SW 1271 (cell line): Measurements from ENCODE around the gene SVEP1.
"Not testable (repeated sequence)": the region's sequence is repeated elsewhere in the genome, so short reads cannot be mapped to it uniquely, and the experiment has no call there.

Source experiments
- DNase-seq, 2 experiments: peaks; one replicate each; lab custom pipeline; 2025; lab: John Stamatoyannopoulos, UW

Gene SVEP1

GRCh38 chr9:110444911-110445310 lies 134.6 kb downstream of the SVEP1 start:
- DNase-seq: no peak

DNA sequence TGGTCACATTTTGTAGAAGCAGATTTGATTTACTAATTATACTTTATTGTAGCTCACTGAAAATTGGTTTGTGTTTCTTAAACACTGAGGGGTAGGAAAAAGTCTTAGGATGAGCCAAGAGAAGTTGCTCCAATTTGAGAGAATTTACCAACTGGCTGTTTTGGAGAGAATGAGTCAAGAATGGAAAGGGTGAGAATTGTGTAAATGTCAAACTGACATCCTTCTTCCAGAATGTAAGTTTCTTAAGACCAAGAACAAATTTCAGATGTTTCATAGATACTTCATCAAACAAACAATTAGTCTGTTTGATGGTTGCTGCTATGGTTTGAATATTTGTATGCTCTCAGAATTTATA lies 135.7 kb downstream of the SVEP1 start:
- no peak for DNase-seq

DNA sequence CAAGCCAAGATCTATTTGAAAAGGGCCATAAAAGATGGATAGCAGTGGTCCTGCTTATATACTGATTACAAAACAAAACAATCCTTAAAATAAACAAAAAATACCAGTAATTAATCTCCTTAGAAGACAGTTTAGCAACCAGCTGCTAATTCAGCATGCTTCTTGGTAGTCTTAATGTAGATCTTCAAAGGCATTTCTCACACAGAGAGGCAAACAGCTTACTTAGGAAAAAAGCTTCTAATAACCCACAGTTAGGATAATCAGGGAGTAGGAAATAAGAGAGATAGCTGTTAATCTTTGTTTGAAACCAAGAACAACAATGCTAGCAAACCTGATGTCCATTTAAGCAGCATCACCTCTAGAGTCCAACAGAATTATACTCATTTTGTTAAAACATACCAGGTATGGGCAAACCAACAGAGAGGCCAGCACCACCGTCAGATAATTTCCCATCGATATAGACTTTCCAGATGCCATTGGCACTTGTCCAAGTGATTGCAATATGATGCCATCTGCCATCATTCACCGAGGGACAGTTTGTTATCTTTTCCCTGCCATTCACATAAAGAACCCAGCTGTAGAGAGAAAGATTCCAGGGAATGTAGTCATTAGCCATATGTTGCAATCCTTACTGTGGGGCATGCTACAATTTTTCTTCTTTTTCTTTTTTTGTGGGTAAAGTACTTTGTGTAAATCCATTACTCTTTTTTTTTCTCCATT lies 136.2 kb downstream of the SVEP1 start:
- peak in 1 of 2 experiments; percentile 31 for DNase-seq

- DNase-seq: no peak
Measured at GRCh38 chr9:110440796-110441195, 138.7 kb downstream of the SVEP1 start.

DNA sequence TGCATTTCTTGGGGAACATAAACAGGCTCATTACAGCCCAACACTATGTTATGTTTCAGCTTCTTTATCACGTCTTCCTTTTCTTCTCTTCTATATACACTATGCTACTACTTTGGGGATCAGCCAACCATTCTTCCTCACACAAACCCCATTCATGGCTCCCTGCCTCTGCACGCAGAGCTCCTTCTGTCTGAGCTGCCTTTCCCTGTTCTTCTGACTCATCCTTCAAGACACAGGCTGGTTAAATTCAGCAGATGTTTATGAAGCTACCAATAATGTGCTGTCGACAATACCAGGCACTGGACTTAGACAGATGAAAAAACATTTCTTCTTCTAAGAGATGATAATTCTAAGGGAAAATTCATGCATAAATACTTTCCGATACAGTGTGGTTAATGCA lies 139.4 kb downstream of the SVEP1 start:
- no peak for DNase-seq

GRCh38 chr9:110432253-110432652 lies 147.3 kb downstream of the SVEP1 start:
- no peak for DNase-seq

- DNase-seq: no peak
Measured at GRCh38 chr9:110429453-110429852, 150.1 kb downstream of the SVEP1 start.

GRCh38 chr9:110427497-110428104 lies 151.9 kb downstream of the SVEP1 start:
- peak in 1 of 2 experiments; percentile 35 for DNase-seq

DNA sequence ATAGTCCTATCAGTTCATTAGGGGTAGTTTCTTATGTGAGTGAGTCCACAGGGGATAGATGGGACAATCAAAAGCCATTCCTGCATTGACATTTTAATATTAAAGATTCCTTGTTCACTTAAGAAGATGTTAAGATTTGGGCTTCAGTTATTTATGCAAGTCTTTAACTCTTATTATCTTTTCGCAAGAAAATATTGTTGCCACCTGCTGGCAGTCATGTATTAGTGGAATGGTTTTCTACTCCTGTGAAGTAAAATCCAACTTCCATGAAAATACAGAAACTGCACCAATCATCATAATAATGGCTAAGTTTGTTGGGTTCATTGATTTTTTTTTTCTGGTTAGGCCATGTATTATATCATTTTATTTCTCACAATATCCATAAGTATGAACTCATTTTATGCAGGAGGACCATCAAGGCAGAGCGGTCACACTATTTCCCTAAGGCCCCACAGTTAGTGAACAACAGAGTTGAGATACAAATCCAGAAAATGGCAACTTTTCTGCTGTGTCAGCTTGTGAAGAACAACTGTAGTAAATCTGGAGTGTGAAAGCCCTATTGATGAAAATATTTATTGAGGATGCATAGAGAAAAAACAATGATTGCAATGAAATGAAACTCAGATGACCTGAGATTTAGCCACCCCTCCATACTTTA lies 153.4 kb downstream of the SVEP1 start:
- DNase-seq: peak in 1 of 2 experiments; percentile 21

DNA sequence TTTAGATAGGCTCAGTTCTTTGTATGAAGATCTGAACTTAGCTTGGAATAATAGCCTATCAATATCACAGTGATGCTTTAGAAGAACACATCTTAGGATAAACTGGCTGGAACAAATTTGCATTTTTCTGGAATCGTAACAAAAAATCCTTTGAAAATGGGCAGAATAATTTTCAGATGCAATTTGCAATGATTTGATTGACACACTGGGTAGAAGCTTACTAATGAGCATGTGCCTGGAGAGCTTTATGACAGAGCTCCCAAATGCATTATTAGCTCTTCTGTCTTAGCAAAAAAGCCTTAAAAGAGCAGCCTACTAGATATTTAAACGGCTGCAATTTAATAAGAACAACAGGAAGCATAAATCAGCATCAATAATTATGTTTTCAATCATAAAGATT lies 165.1 kb downstream of the SVEP1 start:
- DNase-seq: no peak

DNA sequence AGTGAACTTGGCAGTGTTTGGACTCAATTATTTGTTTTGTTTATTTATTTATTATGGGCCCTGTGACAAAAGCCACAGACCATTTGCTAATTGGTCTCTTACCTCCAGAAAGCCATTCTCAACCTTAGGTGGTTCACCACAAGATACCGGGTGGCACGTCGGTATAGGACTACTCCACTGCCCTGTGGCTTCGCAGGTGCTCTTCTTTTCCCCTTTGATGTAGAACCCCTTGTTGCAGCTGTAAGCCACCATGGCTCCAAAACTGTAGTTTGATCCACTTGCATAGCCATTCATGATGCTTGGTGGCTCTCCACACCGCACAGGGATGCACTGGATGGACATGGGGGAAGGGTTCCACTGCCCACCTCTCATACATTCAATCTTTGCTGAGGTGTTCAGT lies 168.6 kb downstream of the SVEP1 start:
- no peak for DNase-seq

DNA sequence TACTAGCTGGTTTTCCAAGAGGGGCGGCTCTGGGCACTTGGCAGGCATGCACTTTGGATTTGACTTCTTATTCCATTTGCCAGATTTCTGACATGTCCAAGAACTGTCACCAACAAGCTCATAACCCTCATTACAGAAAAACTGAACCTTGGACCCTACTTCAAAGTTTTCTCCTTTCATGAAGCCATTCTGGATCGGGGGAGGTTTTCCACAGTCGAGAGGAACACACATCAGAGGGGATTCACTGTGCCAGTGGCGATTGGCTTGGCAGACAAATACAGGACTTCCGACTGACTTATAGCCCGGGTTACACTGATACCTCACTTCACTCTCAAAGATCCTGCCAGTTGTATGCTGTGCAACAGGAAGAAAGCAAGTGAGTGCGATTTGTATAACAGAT lies 170.9 kb downstream of the SVEP1 start:
- DNase-seq: no peak

DNA sequence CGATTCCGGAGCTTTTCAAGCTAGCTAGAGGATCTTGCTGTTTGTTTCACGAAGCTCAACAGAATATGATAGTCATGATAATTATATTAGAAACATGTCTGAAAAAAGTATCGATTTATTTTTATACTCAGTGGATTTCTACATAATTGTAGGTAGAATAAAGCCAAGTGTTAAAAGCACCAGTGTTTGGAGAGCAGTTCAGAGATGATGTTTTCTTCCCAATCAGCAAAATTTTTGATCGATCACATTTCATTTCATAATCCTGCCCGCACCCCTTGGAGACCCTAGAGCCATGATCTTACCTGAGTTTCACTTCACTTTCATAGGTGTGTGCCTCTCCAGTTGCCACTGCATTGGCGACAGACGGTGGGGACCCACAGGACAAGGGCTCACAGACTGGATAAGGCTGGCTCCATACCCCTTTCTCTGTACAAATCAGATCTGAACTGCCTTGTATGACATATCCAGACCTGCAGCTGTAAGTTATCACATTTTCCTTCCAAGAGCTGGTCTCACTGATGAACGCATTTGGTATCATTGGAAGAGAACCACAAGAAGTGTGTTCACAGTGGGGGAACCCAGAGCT lies 173.6 kb downstream of the SVEP1 start:
- DNase-seq: no peak

- DNase-seq: no peak
Measured at GRCh38 chr9:110404473-110404872, 175.1 kb downstream of the SVEP1 start.

DNA sequence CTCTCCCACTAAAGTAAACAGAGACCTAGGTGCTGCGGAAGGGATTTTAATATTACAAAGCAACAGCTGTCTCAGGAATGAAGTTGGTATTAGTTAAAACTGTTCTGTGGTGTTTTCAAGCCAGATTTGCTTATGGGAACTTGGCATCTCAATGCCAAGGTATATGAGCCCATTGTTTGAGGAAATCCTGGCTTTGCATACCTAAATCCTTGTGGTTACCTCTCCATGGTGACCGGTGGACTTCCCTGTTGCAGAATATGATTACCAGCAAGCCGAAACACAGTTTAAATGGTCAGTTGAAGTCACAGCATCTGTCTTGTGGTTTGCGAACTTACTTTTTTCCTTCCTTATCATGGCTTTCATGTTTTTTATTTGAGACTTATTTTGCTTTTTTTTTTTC lies 179.6 kb downstream of the SVEP1 start:
- DNase-seq: no peak

DNA sequence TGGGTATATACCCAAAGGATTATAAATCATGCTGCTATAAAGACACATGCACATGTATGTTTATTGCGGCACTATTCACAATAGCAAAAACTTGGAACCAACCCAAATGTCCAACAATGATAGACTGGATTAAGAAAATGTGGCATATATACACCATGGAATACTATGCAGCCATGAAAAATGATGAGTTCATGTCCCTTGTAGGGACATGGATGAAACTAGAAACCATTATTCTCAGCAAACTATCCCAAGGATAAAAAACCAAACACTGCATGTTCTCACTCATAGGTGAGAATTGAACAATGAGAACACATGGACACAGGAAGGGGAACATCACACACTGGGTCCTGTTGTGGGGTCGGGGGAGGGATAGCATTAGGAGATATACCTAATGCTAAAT lies 180.5 kb downstream of the SVEP1 start:
- not testable (repeated sequence) for DNase-seq

- DNase-seq: no peak
Measured at GRCh38 chr9:110391826-110392485, 187.6 kb downstream of the SVEP1 start.

DNA sequence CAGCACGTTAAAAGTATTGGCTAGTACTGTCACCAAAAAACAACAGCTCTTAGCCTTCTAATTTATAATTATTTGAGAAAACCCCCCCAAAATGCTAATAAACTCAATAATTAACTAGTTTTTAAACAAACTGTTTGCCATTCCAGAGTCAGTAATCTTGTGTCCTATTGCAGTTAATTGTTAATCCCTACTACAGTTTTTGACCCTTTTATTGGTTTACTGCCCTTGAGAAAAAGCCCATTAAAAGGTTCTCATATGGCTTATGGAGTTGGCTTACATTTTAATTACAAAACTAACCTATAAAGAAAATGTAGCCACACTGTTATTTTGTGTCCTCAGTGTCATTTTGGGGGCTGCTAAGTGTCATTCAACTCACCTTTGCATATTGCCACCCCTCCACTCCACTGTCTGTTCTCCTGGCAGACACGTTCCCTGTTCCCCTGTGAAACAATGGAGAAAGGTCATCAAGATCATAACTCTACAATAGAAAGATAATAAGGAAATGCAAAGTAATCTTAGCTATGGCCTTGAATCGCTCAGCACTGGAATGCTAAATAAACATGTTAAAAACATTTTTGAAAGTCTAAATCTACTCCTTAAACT lies 190.3 kb downstream of the SVEP1 start:
- no peak for DNase-seq

DNA sequence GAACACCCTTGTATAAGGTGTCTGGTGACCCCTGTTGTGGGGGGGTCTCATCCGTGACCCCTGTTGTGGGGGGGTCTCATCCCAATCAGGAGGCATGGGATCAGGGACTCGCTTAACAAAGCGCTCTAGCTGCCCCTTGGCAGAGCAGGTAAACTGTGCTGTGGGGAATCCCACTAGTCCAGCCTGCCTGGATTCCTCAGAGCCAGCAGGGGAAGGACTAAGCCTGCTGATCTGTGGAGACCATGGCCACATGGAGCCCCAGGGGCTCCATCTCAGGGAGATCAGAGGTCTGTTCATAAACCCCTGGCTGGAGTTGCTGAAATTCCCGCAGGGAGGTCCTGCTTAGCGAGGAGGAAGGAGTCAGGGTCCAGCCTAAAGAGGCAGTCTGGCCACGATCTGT lies 196.1 kb downstream of the SVEP1 start:
- no peak for DNase-seq

- no peak for DNase-seq
Measured at GRCh38 chr9:110382731-110383130, 196.8 kb downstream of the SVEP1 start.

DNA sequence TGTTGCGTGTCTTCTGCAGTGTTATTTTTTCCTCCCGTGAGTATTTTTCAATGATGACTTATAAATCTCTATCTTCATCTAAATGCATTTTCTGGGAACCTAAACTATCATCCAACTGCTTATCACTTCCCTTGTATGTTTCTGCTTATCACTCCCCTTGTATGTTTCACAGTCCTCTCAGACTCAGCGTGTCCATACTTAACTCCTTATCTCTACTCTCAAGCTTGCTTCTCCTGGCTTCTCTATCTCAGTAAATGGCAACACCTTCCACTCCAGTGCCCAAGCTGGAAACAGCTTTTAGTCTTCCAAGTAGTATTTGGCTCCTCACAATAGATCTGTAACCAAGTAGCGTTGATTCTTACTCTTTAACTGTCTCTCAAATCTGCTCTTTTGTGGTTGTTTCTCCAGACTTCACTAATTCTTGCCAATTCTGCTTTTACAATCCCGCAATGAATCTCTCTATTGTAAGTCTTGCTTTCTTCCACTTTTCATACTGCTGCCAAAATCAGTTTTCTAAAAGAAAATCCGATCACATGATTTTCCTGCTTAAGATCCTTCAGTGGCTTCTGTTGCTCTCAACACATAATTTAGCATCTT lies 208.0 kb downstream of the SVEP1 start:
- DNase-seq: no peak

DNA sequence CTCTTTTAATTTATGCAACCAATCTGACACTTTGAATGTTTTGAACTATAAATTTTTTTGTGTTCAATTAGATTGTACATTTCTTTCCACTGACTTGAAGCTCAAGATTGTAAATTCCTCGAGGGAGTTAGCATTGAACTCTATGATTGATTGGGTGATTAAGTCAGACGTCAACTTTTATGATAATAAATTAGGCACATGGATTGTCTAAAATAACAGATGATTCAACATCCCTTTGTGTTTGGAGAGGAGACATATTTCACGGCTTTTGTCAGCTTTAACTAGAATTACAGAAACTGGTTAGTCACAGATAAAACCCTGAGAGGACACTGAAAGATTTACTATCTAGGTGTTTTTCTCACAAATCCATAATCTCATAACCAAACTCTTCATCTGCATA lies 209.2 kb downstream of the SVEP1 start:
- no peak for DNase-seq
